OCI-LY1 (cell line): ENCODE data around the gene NOX3.

Experiments
- H2AFZ ChIP-seq: fragments of 200-600 bp; sonication (generic), shearing (Covaris generic); 2 replicates; pipeline ENCODE4 v1.6.0; 2014; ENCODE audit warnings: antibody characterized with exemption, mild to moderate bottlenecking, low read length
- H3F3A ChIP-seq: fragments of 200-600 bp; sonication (generic), shearing (Covaris generic); 2 replicates; pipeline ENCODE4 v1.6.0; 2014; ENCODE audit warnings: mild to moderate bottlenecking, antibody characterized with exemption, low read length, moderate library complexity; ENCODE audit not compliant: insufficient read depth
- H3K27ac ChIP-seq: fragments of 200-600 bp; sonication (generic); 2 replicates; pipeline ENCODE4 v1.5.1; 2014; ENCODE audit warnings: low read length, mixed run types, mild to moderate bottlenecking, low read depth; ENCODE audit not compliant: poor library complexity, severe bottlenecking
- H3K27me3 ChIP-seq: fragments of 200-600 bp; sonication (generic); 2 replicates; pipeline ENCODE4 v1.6.0; 2014; ENCODE audit warnings: antibody characterized with exemption, mild to moderate bottlenecking, low read length, moderate library complexity; ENCODE audit not compliant: insufficient read depth
- H3K36me3 ChIP-seq: fragments of 200-600 bp; sonication (generic); 2 replicates; pipeline ENCODE4 v1.6.1; 2014; ENCODE audit warnings: mild to moderate bottlenecking, antibody characterized with exemption, low read length, moderate library complexity, mixed read lengths; ENCODE audit not compliant: insufficient read depth
- H3K4me1 ChIP-seq: fragments of 200-600 bp; sonication (generic); 2 replicates; pipeline ENCODE4 v1.5.1; 2014; ENCODE audit warnings: mild to moderate bottlenecking, low read length, moderate library complexity; ENCODE audit not compliant: insufficient read depth, severe bottlenecking
- H3K4me2 ChIP-seq: fragments of 200-600 bp; sonication (generic), shearing (Covaris generic); 2 replicates; pipeline ENCODE4 v1.6.1; 2014; ENCODE audit warnings: low read length
- H3K4me3 ChIP-seq: fragments of 200-600 bp; sonication (generic); 2 replicates; pipeline ENCODE4 v1.5.1; 2014; ENCODE audit warnings: low read length, low read depth, mild to moderate bottlenecking, mixed read lengths; ENCODE audit not compliant: poor library complexity, severe bottlenecking
- H3K79me2 ChIP-seq: fragments of 200-600 bp; shearing (Covaris generic); 2 replicates; pipeline ENCODE4 v1.6.1; 2016; ENCODE audit warnings: mixed run types, low read length, mixed read lengths; ENCODE audit not compliant: insufficient read depth
- H3K9ac ChIP-seq: fragments of 200-600 bp; sonication (generic), shearing (Covaris generic); 2 replicates; pipeline ENCODE4 v1.6.1; 2014; ENCODE audit warnings: mild to moderate bottlenecking, low read length, mixed read lengths
- H3K9me2 ChIP-seq: fragments of 200-600 bp; sonication (generic), shearing (Covaris generic); 2 replicates; pipeline ENCODE4 v1.6.1; 2014; ENCODE audit warnings: low read depth, mild to moderate bottlenecking, low read length, mixed read lengths
- H3K9me3 ChIP-seq: fragments of 200-600 bp; shearing (Covaris generic); 2 replicates; pipeline ENCODE4 v1.6.1; 2014; ENCODE audit warnings: low read length, mixed read lengths
- H4K20me1 ChIP-seq: fragments of 200-600 bp; sonication (generic), shearing (Covaris generic); 2 replicates; pipeline ENCODE4 v1.6.0; 2016; ENCODE audit warnings: mild to moderate bottlenecking, low read length; ENCODE audit not compliant: insufficient read depth
- CTCF ChIP-seq: fragments of 200-600 bp; sonication (generic), shearing (Covaris generic); IDR thresholded peaks from 2 replicates; pipeline ENCODE4 v1.5.1; 2017; ENCODE audit warnings: mild to moderate bottlenecking, antibody characterized with exemption, low read length, moderate library complexity, mixed read lengths
- EZH2 ChIP-seq: fragments of 200-600 bp; sonication (generic), shearing (Covaris generic); IDR thresholded peaks from 2 replicates; pipeline ENCODE4 v1.8.0; 2017; ENCODE audit warnings: borderline replicate concordance, mixed run types, mild to moderate bottlenecking, antibody characterized with exemption, low read length, moderate library complexity, mixed read lengths

Gene NOX3

GRCh38 chr6:155402656-155403304 lies 52.9 kb downstream of the NOX3 start:
- Histone ChIP-seq H3K36me3 (no peaks in the 10 kb centered on the region), H3K27ac (no peak overlapping the region), H4K20me1 (no peaks in the 10 kb centered on the region), H2AFZ (no peak overlapping the region), H3K4me2 (no peak overlapping the region), H3K4me3 (no peak overlapping the region), H3K79me2 (no peaks in the 10 kb centered on the region), H3K4me1 (no peaks in the 10 kb centered on the region), H3K9me3 (no peaks in the 10 kb centered on the region), H3K9me2 (no peaks in the 10 kb centered on the region), H3F3A (no peaks in the 10 kb centered on the region), H3K27me3 (no peaks in the 10 kb centered on the region), H3K9ac (no peak overlapping the region)
- no peak for TF ChIP-seq CTCF
- TF ChIP-seq EZH2, result no peak

- Histone ChIP-seq H3K9ac (no peak overlapping the region), H3K27me3 (no peaks in the 10 kb centered on the region), H3K4me1 (no peaks in the 10 kb centered on the region), H2AFZ (no peak overlapping the region), H4K20me1 (no peaks in the 10 kb centered on the region), H3K4me3 (no peak overlapping the region), H3F3A (no peaks in the 10 kb centered on the region), H3K27ac (no peak overlapping the region), H3K36me3 (no peaks in the 10 kb centered on the region), H3K9me2 (no peaks in the 10 kb centered on the region), H3K9me3 (no peaks in the 10 kb centered on the region), H3K79me2 (no peaks in the 10 kb centered on the region), H3K4me2 (no peak overlapping the region)
- TF ChIP-seq CTCF (no peak), EZH2 (no peak)
Measured at GRCh38 chr6:155400654-155400965, 55.0 kb downstream of the NOX3 start.

GRCh38 chr6:155399745-155400653 lies 55.6 kb downstream of the NOX3 start:
- no peak overlapping the region for H3K4me2 ChIP-seq
- H3K4me3 ChIP-seq, result no peak overlapping the region
- no peak overlapping the region for H2AFZ ChIP-seq
- H3K4me1 ChIP-seq, result no peaks in the 10 kb centered on the region
- H3K9me2 ChIP-seq, result no peaks in the 10 kb centered on the region
- H4K20me1 ChIP-seq, result no peaks in the 10 kb centered on the region
- H3K79me2 ChIP-seq, result no peaks in the 10 kb centered on the region
- H3K27me3 ChIP-seq, result no peaks in the 10 kb centered on the region
- no peaks in the 10 kb centered on the region for H3K36me3 ChIP-seq
- H3K9ac ChIP-seq, result no peak overlapping the region
- TF ChIP-seq EZH2 (no peak), CTCF (no peak)
- H3K9me3 ChIP-seq, result no peaks in the 10 kb centered on the region
- H3K27ac ChIP-seq, result no peak overlapping the region
- H3F3A ChIP-seq, result no peaks in the 10 kb centered on the region
